Panc1 (cell line): Measurements from ENCODE around the gene ZCCHC3. TPM values are rescaled to one million over a fixed set of nuclear protein-coding genes. Genes with fewer than 3 reads are reported as not detected.

Experiments used
- ATAC-seq: fragments of 200-7000 bp; cut with Tn5 transposase; 2 replicates; pipeline ENCODE4 v1.9.1; 2020; ENCODE audit warnings: mild to moderate bottlenecking, moderate library complexity
- BruUV-seq: library from RNA; stranded (reverse); fragments of 400-500 nt; replicated peaks from 2 replicates; lab custom pipeline; 2021; lab: Mats Ljungman, UMichigan
- CTCF ChIA-PET: fragments of 300-600 bp; sonication (Branson Sonifier 250); formaldehyde crosslinking; loops from one replicate; lab custom pipeline; 2022; ENCODE audit warnings: antibody characterized with exemption; lab: Charles Lee
- POLR2A ChIA-PET: fragments of 300-600 bp; sonication (Branson Sonifier 250); formaldehyde crosslinking; loops from one replicate; lab custom pipeline; 2022; ENCODE audit warnings: antibody characterized with exemption; lab: Charles Lee
- DNase-seq: peaks from one replicate; pipeline ENCODE4 v3.0.0-alpha.2; 2010; ENCODE audit warnings: low read depth, low spot score
- H3K27ac ChIP-seq: 2 replicates; pipeline ENCODE4 v1.5.1; 2011; ENCODE audit warnings: mild to moderate bottlenecking, low read length, inconsistent platforms
- H3K27me3 ChIP-seq: fragments of 200-500 bp; sonication (Bioruptor generic); 2 replicates; pipeline ENCODE4 v1.6.0; 2014; ENCODE audit warnings: low read length, inconsistent platforms; ENCODE audit not compliant: control insufficient read depth, insufficient read depth
- H3K36me3 ChIP-seq: fragments of 200-500 bp; sonication (Bioruptor generic); 2 replicates; pipeline ENCODE4 v1.5.1; 2014; ENCODE audit warnings: inconsistent platforms, mild to moderate bottlenecking, low read length, moderate library complexity; ENCODE audit not compliant: control insufficient read depth, insufficient read depth
- H3K4me1 ChIP-seq: 2 replicates; pipeline ENCODE4 v1.5.1; 2011; ENCODE audit warnings: inconsistent platforms, mild to moderate bottlenecking, low read length, moderate library complexity; ENCODE audit not compliant: control insufficient read depth, insufficient read depth
- H3K4me3 ChIP-seq, 2 experiments: 2 replicates each; pipeline ENCODE4 v1.5.1; 2011 to 2012; ENCODE audit warnings: low read depth in 2 of 2, low read length in 2 of 2, mild to moderate bottlenecking in 2 of 2, inconsistent platforms in 1 of 2, moderate library complexity in 1 of 2
- H3K9me3 ChIP-seq: fragments of 200-500 bp; sonication (Bioruptor generic); 2 replicates; pipeline ENCODE4 v1.5.1; 2014; ENCODE audit warnings: low read depth, mild to moderate bottlenecking, inconsistent platforms, low read length, moderate library complexity; ENCODE audit not compliant: control insufficient read depth, insufficient read depth
- POLR2AphosphoS5 ChIP-seq: IDR thresholded peaks from 2 replicates; pipeline ENCODE4 v1.6.1; 2012; ENCODE audit warnings: mild to moderate bottlenecking, low read depth, low read length, moderate library complexity
- REST ChIP-seq, 2 experiments: IDR thresholded peaks; 2 replicates each; pipeline ENCODE4 v1.6.1; 2011 to 2012; ENCODE audit warnings: low read depth in 2 of 2, control low read depth in 1 of 2, low read length in 1 of 2, mild to moderate bottlenecking in 1 of 2, moderate library complexity in 1 of 2; ENCODE audit not compliant: insufficient read depth in 1 of 2
- SIN3A ChIP-seq: IDR thresholded peaks from 2 replicates; pipeline ENCODE4 v1.6.1; 2012; ENCODE audit warnings: low read depth, mild to moderate bottlenecking, low read length, moderate library complexity, borderline replicate concordance; ENCODE audit not compliant: insufficient read depth
- TCF7L2 ChIP-seq: IDR thresholded peaks from 2 replicates; pipeline ENCODE4 v1.6.1; 2011; ENCODE audit warnings: mild to moderate bottlenecking, low read depth, low read length, inconsistent platforms
- in situ Hi-C: cut with HindIII; loops from 2 replicates; pipeline ENCODE4 v1.10.0; 2016; ENCODE audit warnings: low sequenced_read_pairs, low pct_unique_long_range_greater_than_20kb
- intact Hi-C: fragments of 100-400 bp; cut with micrococcal nuclease; formaldehyde crosslinking; loops from one replicate; pipeline ENCODE4 v1.10.0; 2022; ENCODE audit not compliant: unreplicated experiment
- total RNA-seq: library from RNA; stranded (reverse); gene quantifications from one replicate; pipeline ENCODE4 v1.2.1, GENCODE V29; 2021; ENCODE audit not compliant: unreplicated experiment
- TF ChIP-seq, protein P1 (sequence below): fragments of 450-650 bp; IDR thresholded peaks from 2 replicates; pipeline ENCODE4 v1.5.1; 2017; ENCODE audit warnings: mild to moderate bottlenecking

ZCCHC3 gene
- total RNA-seq, 1 experiment from 2014 or later: 18.9 TPM

DNA sequence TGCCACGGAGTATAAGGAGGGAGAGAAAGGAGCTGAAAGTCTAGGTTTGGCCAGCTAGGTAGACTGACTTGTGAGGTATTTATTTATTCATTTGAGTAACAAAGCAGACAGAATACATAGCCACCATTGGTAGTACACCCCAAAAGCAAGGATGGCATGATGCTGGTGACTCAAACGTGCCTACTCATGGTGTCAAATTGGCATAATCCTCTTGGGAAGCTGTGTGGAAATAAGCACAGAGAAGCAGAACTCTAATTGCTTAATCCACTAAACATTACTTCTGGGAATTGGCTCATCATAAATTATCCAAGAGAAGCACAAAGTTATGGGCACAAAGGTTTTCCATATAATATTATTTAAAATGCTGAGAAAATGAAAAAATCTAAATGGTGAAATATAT, 37.4 kb upstream of the ZCCHC3 start:
- no TSS peak for BruUV-seq
- Histone ChIP-seq H3K27me3 (no peaks in the 10 kb centered on the region; the same call in 1 of the 2 replicates), H3K4me3 (no peak overlapping the region), H3K27ac (no peak overlapping the region), H3K4me1 (no peaks in the 10 kb centered on the region), H3K9me3 (no peaks in the 10 kb centered on the region), H3K36me3 (no peaks in the 10 kb centered on the region)
- ATAC-seq: no peak
- ChIA-PET CTCF (no interaction called here), POLR2A (no interaction called here)
- in situ Hi-C loops: no loop called here
- DNase-seq: no peak
- intact Hi-C loops: loop anchor here (5.0 kb wide), 1 partner anchor 43 kb away; no protein-coding TSS in a partner anchor
- TF ChIP-seq SIN3A (no peak), POLR2AphosphoS5 (no peak), REST (IDR thresholded peaks at IDR 0.05; ENCODE audit: insufficient read depth in 1 of 2, low read depth in 2 of 2, low read length in 1 of 2) (no peak), TCF7L2 (no peak)
- TF ChIP-seq, protein P1, sequence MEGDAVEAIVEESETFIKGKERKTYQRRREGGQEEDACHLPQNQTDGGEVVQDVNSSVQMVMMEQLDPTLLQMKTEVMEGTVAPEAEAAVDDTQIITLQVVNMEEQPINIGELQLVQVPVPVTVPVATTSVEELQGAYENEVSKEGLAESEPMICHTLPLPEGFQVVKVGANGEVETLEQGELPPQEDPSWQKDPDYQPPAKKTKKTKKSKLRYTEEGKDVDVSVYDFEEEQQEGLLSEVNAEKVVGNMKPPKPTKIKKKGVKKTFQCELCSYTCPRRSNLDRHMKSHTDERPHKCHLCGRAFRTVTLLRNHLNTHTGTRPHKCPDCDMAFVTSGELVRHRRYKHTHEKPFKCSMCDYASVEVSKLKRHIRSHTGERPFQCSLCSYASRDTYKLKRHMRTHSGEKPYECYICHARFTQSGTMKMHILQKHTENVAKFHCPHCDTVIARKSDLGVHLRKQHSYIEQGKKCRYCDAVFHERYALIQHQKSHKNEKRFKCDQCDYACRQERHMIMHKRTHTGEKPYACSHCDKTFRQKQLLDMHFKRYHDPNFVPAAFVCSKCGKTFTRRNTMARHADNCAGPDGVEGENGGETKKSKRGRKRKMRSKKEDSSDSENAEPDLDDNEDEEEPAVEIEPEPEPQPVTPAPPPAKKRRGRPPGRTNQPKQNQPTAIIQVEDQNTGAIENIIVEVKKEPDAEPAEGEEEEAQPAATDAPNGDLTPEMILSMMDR: no peak

DNA sequence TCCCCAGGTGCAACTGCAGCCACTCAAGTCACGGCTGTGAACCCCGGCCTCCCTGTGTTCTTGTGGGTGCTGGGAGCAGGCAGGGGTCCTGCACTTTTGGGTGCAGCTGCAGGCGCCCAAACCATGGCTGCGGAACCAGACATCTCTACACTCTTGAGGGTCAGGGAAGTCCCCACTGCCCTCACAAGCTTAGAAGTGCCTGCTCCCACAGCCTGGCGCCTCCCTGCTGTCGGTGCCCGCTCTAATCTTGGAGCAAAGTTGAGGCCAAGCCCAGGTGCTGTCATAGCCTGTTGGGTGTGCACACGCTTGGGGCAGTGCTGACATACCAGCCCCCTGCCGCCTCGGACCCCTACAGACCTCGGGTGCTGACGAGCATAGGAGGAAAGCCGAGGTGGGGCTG, 33.7 kb upstream of the ZCCHC3 start:
- no peaks in the 10 kb centered on the region for H3K4me1 ChIP-seq

More for the DNA sequence above, 33.7 kb upstream of the ZCCHC3 start:
- ATAC-seq (no peak), DNase-seq (no peak)
- Histone ChIP-seq H3K9me3 (no peaks in the 10 kb centered on the region), H3K27ac (no peak overlapping the region), H3K27me3 (no peaks in the 10 kb centered on the region; the same call in 1 of the 2 replicates), H3K36me3 (no peaks in the 10 kb centered on the region), H3K4me3 (no peak overlapping the region)
- TF ChIP-seq SIN3A (no peak), POLR2AphosphoS5 (no peak), TCF7L2 (no peak), REST (IDR thresholded peaks at IDR 0.05; ENCODE audit: insufficient read depth in 1 of 2, low read depth in 2 of 2, low read length in 1 of 2) (no peak)
- TF ChIP-seq, protein P1: no peak
- ChIA-PET CTCF (interaction anchor here (0.6 kb wide), 1 partner anchor 23 kb away, joined by 3 read pairs; no protein-coding TSS in a partner anchor), POLR2A (no interaction called here)
- intact Hi-C loops (no loop called here), in situ Hi-C loops (no loop called here)
- BruUV-seq: no TSS peak
